Ectodermal cell (in vitro differentiated cells): Measurements from ENCODE around the gene RAB6B.

Experiments
- H3K27ac ChIP-seq: 2 replicates; pipeline ENCODE4 v1.7.0; 2013; ENCODE audit warnings: mild to moderate bottlenecking, low read depth, low read length; ENCODE audit not compliant: insufficient read depth, poor library complexity, severe bottlenecking
- H3K27me3 ChIP-seq: 2 replicates; pipeline ENCODE4 v1.7.0; 2013; ENCODE audit warnings: mild to moderate bottlenecking, low read length; ENCODE audit not compliant: insufficient read depth, control insufficient read depth, poor library complexity, severe bottlenecking
- H3K36me3 ChIP-seq: one replicate; pipeline ENCODE4 v1.7.0; 2013; ENCODE audit warnings: low read length; ENCODE audit not compliant: control insufficient read depth, insufficient read depth
- H3K4me1 ChIP-seq: one replicate; pipeline ENCODE4 v1.7.0; 2013; ENCODE audit warnings: low read length; ENCODE audit not compliant: control insufficient read depth, insufficient read depth
- H3K4me3 ChIP-seq: 2 replicates; pipeline ENCODE4 v1.7.0; 2013; ENCODE audit warnings: low read depth, low read length, control low read depth; ENCODE audit not compliant: insufficient read depth
- H3K9me3 ChIP-seq: 2 replicates; pipeline ENCODE4 v1.7.0; 2013; ENCODE audit warnings: mild to moderate bottlenecking, low read length, moderate library complexity; ENCODE audit not compliant: control insufficient read depth
- WGBS, 2 experiments: methylation state at CpG; one replicate each; pipeline ENCODE4 v1.1.7; 2013; ENCODE audit warnings: missing lambda C conversion rate in 2 of 2; 5-methylcytosine and 5-hydroxymethylcytosine counted together

Gene RAB6B

DNA sequence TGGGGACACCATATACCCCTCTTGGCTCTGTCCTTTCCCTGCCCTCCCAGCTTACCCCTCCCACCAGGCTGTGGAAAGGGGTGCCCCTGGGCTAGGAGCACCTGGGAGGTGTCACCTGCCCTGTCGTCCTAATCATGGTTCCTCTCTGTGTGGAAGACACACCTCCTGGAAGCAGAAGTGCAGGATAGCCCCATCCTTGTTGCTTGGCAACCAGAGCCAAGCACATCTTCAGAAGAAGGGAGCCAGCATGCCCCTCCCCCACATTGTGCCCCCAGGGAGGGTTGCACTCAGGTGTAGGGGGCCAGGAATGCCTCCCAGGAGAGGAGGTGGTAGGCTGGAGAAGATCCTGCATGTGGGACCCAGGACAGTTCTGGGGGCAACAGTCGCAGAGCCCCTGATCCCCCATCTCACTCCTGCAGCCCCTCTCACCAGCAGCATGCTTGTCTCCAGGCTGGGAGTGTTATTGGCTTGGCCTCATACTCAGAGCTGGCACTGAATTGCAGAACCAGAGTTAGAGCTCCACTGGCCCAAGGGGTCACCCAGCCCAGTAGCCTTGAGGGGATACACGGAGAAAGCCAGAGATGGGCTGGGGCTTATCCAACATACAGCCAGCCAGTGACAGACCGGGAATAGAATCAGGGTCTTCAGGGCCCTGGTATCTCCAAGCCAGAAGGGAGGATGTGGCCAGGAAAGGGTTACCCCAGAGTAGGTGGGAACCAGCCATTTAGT is 8.4 kb downstream of the RAB6B start:
- Histone ChIP-seq H3K9me3 (no peaks in the 10 kb centered on the region), H3K27me3 (no peaks in the 10 kb centered on the region), H3K36me3 (no peaks in the 10 kb centered on the region), H3K4me3 (no peak overlapping the region), H3K27ac (no peak overlapping the region), H3K4me1 (peaks cover 22% of the 10 kb centered on the region)
- WGBS, 2 experiments = 76 to 77% methylated on average over 4 of the region's 4 CpGs

DNA sequence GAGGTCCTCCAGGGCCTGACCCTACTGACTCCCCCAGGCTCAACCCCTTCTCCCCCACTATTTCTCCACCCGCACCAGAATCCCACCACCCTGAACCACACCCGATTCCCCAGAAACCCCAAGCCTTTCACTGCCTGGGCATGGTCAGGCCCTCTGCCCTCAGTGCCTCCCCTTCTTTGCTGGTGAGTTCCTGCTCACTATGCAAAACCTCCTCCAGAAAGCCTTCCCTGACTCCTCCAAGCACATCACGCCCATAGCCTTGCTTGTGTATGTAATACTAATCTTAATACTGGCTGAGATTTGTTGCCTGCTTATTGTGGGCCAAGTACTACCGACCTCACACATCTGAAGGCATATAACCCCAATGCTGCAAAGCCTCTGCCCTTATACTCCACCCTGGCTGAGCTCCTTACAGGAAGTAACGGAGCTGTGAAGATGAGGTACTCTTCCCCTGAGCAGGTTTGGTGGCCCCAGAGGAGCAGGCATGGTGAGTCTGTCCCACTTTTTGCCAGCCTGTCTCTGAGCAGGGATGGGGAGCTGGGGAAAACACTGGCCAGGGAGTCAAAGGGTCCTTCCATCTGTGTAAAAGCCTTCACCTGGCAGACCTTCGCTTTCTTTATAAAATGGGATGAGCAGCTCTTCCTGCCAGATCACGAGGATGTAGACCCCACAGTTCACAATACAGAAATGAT is 9.5 kb downstream of the RAB6B start:
- Histone ChIP-seq H3K36me3 (no peaks in the 10 kb centered on the region), H3K27ac (no peak overlapping the region), H3K4me3 (no peak overlapping the region), H3K27me3 (no peaks in the 10 kb centered on the region), H3K4me1 (peaks cover 22% of the 10 kb centered on the region), H3K9me3 (no peaks in the 10 kb centered on the region)
- 87 to 97% methylated on average over 7 of the region's 7 CpGs for WGBS, 2 experiments

DNA sequence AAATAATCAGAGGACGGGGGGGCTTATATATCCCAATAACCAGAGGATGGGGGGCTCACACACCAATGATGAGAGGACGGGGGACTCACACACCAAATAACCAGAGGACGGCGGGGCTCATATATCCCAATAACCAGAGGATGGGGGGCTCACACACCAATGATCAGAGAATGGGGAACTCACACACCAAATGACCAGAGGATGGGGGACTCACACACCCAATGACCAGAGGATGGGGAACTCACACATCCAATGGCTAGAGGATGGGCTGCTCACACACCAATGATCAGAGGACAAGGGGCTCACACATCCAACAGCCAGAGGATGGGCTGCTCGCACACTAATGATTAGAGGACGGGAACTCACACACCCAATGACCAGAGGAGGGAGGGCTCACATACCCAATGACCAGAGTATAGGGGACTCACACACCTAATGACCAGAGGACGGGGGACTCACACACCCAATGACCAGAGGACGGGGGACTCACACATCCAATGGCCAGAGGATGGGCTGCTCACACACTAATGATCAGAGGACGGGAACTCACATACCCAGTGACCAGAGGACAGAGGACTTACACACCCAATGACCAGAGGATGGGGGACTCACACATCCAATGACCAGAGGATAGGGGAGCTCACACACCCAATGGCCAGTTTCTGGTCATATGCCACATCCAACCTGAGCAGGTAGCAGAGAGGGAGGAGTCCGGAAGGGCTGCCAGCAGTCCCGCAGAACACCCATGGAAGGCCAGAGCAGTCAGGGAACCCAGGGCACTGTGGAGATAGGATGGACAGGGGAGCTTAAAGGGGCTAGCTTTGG is 10.6 kb downstream of the RAB6B start:
- Histone ChIP-seq H3K9me3 (no peaks in the 10 kb centered on the region), H3K36me3 (no peaks in the 10 kb centered on the region), H3K27me3 (no peaks in the 10 kb centered on the region), H3K4me1 (peaks cover 22% of the 10 kb centered on the region), H3K4me3 (no peak overlapping the region), H3K27ac (no peak overlapping the region)
- 92 to 96% methylated on average over 11 of the region's 11 CpGs for WGBS, 2 experiments

DNA sequence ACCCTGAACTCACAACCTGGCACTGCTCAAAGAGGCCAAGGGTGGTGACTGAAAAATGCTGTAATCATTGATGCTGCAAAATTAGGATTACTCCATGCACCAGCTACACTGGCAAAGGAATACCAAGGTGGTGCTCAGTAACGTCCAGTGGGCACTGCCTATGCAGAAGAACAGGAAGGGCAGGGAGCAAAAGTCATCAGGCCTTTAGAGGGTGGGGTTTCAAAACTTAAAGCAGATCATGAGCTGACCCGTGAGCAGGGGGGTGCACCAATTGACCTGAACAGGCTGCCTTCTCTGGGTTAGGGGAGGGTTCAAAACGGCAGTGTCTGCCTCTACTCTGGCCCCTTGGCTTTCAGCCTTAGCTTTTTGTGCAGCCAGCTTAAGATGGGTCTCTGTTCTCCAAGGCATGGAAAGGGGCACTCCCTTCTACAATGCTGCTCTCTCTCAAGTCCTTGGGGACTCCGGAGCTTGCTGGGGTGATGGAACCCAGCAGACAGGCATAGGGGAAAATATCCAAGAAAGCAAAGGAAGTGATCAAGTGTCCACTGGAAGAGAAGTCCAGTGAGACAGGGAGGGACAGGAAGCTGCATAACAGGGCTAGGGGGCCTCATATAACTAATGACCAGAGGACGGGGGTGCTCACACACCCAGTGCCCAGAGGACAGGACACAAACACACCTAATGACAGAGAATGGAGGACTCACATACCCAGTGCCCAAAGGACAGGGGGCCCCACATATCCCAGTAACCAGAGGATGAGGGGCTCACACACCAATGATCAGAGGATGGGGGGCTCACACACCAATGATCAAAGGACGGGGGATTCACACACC is 11.4 kb downstream of the RAB6B start:
- Histone ChIP-seq H3K4me1 (peaks cover 22% of the 10 kb centered on the region), H3K27me3 (no peaks in the 10 kb centered on the region), H3K4me3 (no peak overlapping the region), H3K36me3 (no peaks in the 10 kb centered on the region), H3K9me3 (no peaks in the 10 kb centered on the region), H3K27ac (no peak overlapping the region)
- WGBS, 2 experiments = 87 to 91% methylated on average over 6 of the region's 6 CpGs

DNA sequence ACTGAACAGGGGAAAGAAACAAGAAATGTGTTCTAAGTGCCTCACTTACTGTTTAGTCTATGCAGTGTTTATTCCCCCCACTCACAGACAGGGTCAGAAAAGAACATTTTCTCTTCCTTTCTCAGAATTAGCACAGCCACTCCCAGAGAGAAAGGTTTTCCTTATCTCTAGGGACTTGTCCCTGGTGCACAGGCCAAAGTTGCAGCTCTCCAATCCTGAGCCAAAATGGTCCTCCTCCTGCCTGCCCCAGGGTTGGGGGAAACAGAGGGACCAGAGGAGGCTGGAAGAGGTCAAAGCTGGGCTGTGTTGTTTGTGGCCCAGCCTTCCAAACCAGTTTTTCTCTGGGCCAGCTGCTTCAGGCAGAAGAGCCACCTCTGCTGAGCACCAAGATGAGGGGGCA is 12.0 kb downstream of the RAB6B start:
- Histone ChIP-seq H3K4me3 (no peak overlapping the region), H3K36me3 (no peaks in the 10 kb centered on the region), H3K9me3 (no peaks in the 10 kb centered on the region), H3K27me3 (no peaks in the 10 kb centered on the region), H3K4me1 (peaks cover 17% of the 10 kb centered on the region), H3K27ac (no peak overlapping the region)

DNA sequence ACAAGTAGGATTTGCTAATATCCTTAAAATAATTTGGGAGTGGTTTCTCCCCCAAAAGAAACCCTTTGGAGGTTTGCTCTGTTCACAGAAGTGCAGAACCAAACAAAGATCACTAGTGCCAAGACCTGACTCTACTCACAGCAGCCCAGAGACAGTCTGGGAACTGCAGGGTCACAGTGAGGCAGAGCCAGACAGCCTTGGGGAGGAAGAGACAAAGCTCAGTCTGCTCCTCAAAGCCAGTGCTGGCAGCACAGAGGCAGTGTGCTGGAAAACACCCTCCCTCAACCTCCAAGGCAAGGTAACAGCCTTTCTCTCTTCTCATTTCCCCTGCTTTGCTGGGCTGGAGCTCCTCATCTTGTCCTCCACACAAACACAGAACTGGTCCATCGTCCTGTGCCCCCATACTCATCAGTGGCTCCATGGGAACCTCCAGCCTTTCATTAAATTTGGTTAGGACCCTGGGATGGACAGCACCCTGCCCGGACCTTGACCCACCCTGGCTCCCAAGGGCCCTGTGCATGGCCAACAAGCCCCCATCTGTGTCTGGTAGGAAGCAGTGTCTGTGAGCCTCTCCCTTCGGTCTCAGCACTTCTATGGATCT is 12.6 kb downstream of the RAB6B start:
- WGBS, 2 experiments = 85 to 92% methylated on average over 3 of the region's 3 CpGs

DNA sequence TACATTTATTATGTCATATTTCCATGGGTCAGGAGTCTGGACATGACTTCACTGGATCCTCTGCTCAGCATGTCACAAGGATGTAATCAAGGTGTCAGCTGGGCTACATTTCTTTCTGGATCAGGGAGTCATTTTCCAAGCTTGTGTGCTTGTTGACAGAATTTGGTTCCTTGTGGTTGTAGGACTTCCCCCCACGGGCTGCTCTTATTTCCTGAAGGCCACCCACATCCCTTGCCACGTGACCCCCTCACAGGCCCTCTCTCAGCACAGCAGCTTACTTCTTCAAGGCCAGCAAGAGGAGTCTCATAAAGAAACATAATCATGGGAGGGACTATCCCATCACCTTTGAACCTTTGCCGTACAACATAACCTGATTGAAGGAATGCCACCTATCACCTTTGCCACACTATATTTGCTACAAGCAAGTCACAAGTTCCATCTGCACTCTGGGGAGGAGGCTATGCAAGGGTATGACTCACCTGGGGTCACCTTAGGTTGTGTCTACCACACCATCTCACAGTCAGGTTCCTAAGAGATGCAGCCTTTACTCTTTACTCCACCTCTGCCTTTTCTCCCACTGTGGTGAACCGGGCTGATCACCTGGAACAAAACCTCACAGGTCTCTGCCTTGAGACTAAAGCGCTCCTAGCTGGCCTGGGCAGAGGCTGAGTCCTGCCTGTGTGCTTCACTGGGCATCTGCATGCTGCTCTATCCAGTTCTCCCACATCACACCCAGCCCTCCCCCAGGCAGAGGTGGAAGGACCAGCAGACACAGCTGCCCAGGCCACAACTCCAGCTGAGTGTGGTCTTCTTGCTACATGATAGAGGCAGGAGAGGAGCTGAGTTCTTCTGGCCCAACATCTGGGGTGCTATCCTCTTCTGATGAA is 13.5 kb downstream of the RAB6B start:
- Histone ChIP-seq H3K27ac (no peak overlapping the region), H3K4me3 (no peak overlapping the region), H3K27me3 (no peaks in the 10 kb centered on the region), H3K36me3 (no peaks in the 10 kb centered on the region), H3K9me3 (no peaks in the 10 kb centered on the region), H3K4me1 (peaks cover 3% of the 10 kb centered on the region)
- 91 to 95% methylated on average over 5 of the region's 5 CpGs for WGBS, 2 experiments

More for the DNA sequence above, 12.6 kb downstream of the RAB6B start:
- H3K4me3 ChIP-seq = no peak overlapping the region
- no peaks in the 10 kb centered on the region for H3K9me3 ChIP-seq
- H3K27me3 ChIP-seq = no peaks in the 10 kb centered on the region
- no peak overlapping the region for H3K27ac ChIP-seq
- H3K36me3 ChIP-seq = no peaks in the 10 kb centered on the region
- H3K4me1 ChIP-seq = peaks cover 12% of the 10 kb centered on the region

DNA sequence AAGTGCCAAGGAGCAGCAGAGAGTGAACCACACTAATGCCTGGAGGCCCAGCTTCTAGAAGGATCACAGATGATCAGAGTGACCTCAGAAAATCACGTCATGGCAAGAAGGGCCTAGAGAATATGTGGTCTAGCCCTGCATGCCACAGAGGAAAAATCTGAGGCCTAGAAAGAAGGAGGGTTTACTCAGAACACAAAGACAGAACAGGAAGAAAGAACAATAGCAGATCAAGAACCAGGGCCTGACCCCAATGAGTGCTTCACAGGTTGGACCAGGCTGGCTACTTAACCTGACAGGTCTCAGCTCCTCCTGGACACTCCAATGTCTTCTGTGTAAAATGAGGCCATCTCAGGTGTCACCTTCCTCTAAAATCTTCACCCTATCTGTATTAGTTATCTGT is 14.2 kb downstream of the RAB6B start:
- Histone ChIP-seq H3K27ac (no peak overlapping the region), H3K4me1 (no peaks in the 10 kb centered on the region), H3K4me3 (no peak overlapping the region), H3K36me3 (no peaks in the 10 kb centered on the region), H3K27me3 (no peaks in the 10 kb centered on the region), H3K9me3 (no peaks in the 10 kb centered on the region)
- 93 to 94% methylated on average over 1 of the region's 1 CpG for WGBS, 2 experiments

DNA sequence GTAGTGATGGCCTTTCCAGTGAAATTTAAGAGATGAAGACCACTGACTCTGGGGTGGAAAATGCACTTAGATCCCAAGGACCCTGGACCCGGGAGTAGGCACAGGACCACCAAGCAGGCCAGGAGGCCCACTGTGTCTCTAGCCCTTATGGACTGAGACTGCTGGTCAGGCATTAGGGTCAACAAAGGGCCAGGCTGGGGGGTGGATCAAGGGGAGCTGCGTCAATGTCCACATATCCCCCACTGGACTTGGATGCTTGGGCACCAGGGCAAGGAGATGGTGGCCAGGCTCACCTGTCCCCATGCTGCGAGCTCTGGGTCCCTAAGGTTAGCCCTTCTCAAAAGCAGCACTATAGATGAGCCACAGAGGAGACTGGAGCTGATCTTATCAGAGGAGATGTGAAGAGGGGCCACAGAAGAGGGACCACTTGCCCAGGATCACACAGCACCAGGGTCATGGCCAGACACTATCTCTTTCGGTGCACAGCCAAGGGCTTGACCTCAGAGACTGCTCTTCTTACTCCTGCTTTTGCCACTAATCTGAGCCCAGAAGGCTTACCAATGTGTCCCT is 14.7 kb downstream of the RAB6B start:
- Histone ChIP-seq H3K27ac (no peak overlapping the region), H3K4me1 (no peaks in the 10 kb centered on the region), H3K36me3 (no peaks in the 10 kb centered on the region), H3K9me3 (no peaks in the 10 kb centered on the region), H3K27me3 (no peaks in the 10 kb centered on the region), H3K4me3 (no peak overlapping the region)
- WGBS, 2 experiments = 93% methylated on average over 4 of the region's 4 CpGs
